Activated CD4-positive, alpha-beta memory T cell treated with anti-CD3 and anti-CD28 coated beads for 36 hours (primary cell): ENCODE results near the gene APP. TPM values are rescaled to one million over a fixed set of nuclear protein-coding genes. Genes with fewer than 3 reads are reported as not detected.

ENCODE experiments used
- CTCF ChIA-PET: fragments of 350-600 bp; sonication (Branson Sonifier 250); formaldehyde crosslinking; loops from one replicate; lab custom pipeline; 2021; ENCODE audit warnings: antibody characterized with exemption, inconsistent platforms; lab: Charles Lee
- POLR2A ChIA-PET: fragments of 350-600 bp; sonication (Branson Sonifier 250); formaldehyde crosslinking; loops from one replicate; lab custom pipeline; 2021; ENCODE audit warnings: antibody characterized with exemption; lab: Charles Lee
- DNase-seq: peaks from one replicate; pipeline ENCODE4 v3.0.0-alpha.2; 2020
- H3K27ac Mint-ChIP-seq: one replicate; pipeline ENCODE4 v1.8.0; 2021; ENCODE audit warnings: mixed read lengths
- H3K27me3 Mint-ChIP-seq: one replicate; pipeline ENCODE4 v1.8.0; 2021; ENCODE audit warnings: mixed read lengths
- H3K36me3 Mint-ChIP-seq: one replicate; pipeline ENCODE4 v1.8.0; 2021; ENCODE audit warnings: mixed read lengths
- H3K4me1 Mint-ChIP-seq: one replicate; pipeline ENCODE4 v1.8.0; 2021; ENCODE audit warnings: low read depth, mixed read lengths
- H3K4me3 Mint-ChIP-seq: one replicate; pipeline ENCODE4 v1.8.0; 2021; ENCODE audit warnings: mild to moderate bottlenecking, mixed read lengths
- H3K9me3 Mint-ChIP-seq: one replicate; pipeline ENCODE4 v1.8.0; 2021; ENCODE audit warnings: mixed read lengths
- intact Hi-C: fragments of 100-400 bp; cut with micrococcal nuclease; formaldehyde crosslinking; loops from one replicate; pipeline ENCODE4 v1.15.1; 2023
- total RNA-seq, 2 experiments: library from RNA; stranded (reverse); gene quantifications; one replicate each; pipeline ENCODE4 v1.2.3, GENCODE V29; 2021

Gene APP
- total RNA-seq, 2 experiments from 2014 or later: 46.3 to 47.1 TPM

DNA sequence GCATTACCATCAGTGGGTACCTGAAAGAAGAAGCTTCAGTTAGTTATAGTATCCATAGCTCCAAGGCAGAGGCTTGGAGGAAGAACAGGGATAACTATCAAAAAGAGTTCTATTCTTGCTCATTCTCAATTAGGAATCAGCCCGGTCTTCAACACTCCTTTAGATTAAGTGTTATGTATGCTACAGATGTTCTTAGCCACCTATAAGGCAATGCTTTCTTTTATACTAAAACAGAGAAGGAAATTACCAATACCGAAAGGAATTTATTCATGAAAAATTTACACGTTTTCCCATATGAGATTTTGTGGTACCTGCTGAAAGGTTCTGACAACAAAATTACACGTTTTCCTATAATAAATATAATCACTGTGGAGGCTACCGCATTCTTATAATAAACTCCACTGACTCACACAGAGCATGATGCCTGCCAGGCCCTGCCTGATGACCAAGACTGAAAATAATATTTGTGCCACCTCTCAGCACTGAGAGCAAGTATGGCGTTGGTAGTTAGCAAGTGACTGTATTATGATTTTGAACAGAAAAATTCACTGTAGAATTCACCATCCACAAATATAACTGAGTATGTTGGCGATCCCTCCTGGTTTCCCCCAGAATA is 58.3 kb downstream of the APP start:
- CTCF ChIA-PET: no interaction called here
- Mint-ChIP-seq H3K4me3 (no peak overlapping the region), H3K27me3 (no peaks in the 10 kb centered on the region), H3K36me3 (peaks cover 19% of the 10 kb centered on the region), H3K9me3 (no peaks in the 10 kb centered on the region), H3K27ac (no peak overlapping the region), H3K4me1 (peaks cover 17% of the 10 kb centered on the region)
- peak; percentile 25 for DNase-seq
- POLR2A ChIA-PET: no interaction called here
- intact Hi-C loops: no loop called here

DNA sequence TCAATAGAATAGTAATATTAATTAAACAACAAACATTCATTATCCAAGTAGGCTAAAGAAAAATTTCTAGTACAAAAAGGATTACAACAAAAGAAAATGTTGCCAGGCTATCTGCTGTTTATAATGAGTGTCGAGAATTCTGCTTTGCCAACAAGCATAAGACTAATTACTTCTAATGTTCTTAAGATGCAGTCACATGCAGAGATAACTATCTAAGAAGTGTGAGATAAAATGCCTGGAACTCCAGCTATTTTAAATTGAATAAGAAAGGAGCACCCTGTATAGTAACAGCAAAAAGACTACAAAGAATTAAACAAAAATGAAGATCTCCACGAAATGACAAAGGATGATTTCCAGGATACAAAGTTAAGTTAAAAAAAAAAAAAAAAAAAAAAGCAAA is 59.9 kb downstream of the APP start:
- Mint-ChIP-seq H3K27me3 (no peaks in the 10 kb centered on the region), H3K27ac (no peak overlapping the region), H3K36me3 (peaks cover 21% of the 10 kb centered on the region), H3K4me1 (peaks cover 13% of the 10 kb centered on the region), H3K9me3 (no peaks in the 10 kb centered on the region), H3K4me3 (no peak overlapping the region)
- ChIA-PET POLR2A (no interaction called here), CTCF (no interaction called here)
- no peak for DNase-seq
- intact Hi-C loops: no loop called here

DNA sequence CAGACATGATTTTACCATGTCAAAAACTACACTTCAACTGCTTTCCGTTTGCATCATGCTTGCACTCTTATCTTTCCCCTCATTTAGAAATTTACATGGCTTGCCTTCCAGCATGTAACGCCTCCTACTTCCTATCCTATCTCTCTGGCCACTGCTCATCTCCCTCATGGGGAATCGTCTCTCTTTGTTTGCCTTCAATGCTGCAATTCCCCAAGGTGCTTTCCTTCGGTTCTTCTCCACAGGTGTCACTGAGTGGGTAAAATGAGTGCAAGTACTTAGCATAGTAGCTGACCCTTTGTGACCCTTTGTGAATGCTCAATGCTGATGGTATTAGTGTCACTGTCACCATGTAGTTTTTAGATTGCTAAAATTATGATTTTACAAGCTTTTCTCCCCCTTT is 63.1 kb downstream of the APP start:
- POLR2A ChIA-PET: no interaction called here
- no peaks in the 10 kb centered on the region for H3K27me3 Mint-ChIP-seq
- peaks cover 7% of the 10 kb centered on the region for H3K4me1 Mint-ChIP-seq
- no peak overlapping the region for H3K27ac Mint-ChIP-seq
- no peak for DNase-seq
- CTCF ChIA-PET: interaction anchor here (0.7 kb wide), 1 partner anchor 9 kb away, joined by 3 read pairs; no protein-coding TSS in a partner anchor
- no peaks in the 10 kb centered on the region for H3K9me3 Mint-ChIP-seq
- H3K36me3 Mint-ChIP-seq: peaks cover 26% of the 10 kb centered on the region
- intact Hi-C loops: no loop called here
- H3K4me3 Mint-ChIP-seq: no peak overlapping the region

DNA sequence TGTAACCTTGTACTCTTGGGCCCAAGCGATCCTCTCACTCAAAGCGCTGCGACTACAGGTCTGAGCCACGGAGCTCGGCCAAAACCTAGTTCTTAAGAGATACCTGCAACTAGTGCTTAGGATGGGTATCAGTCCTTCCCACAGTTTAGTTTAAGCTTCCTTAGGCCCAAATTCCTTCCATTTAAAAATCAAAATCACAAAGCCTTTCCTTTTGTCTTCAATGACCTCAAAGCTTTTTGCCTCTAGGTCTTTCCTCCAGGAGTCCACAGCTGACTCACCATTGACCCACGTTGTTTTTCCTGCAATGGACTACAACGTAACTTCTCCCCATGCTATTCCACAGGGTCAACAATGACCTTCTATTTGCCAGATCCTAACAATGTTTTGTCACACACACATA is 64.0 kb downstream of the APP start:
- Mint-ChIP-seq H3K9me3 (no peaks in the 10 kb centered on the region), H3K36me3 (peaks cover 26% of the 10 kb centered on the region), H3K4me3 (no peak overlapping the region), H3K27ac (no peak overlapping the region), H3K27me3 (no peaks in the 10 kb centered on the region), H3K4me1 (no peaks in the 10 kb centered on the region)
- no peak for DNase-seq
- POLR2A ChIA-PET: no interaction called here
- CTCF ChIA-PET: interaction anchor here (0.8 kb wide), 1 partner anchor 23 kb away, joined by 3 read pairs; no protein-coding TSS in a partner anchor
- intact Hi-C loops: no loop called here

DNA sequence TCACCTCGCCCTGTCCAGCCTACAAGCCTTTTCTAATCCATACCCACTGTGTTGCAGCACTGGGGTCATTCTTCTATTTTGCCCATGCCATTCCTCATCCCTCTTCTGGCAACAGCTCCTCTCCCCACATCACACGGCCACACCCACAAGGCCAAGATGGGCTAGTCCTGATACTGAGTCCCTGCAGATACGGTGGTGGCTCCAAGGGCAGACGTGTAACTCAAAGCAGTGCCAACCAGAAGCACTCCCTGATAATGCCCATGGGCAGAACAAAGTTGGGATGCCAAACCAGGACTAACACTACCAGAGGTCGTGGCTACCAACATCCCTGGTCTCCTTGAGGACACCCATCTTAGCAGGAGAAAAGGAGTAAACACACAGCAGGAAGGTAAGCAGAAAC is 64.8 kb downstream of the APP start:
- Mint-ChIP-seq H3K36me3 (peaks cover 21% of the 10 kb centered on the region), H3K4me3 (no peak overlapping the region), H3K4me1 (no peaks in the 10 kb centered on the region), H3K9me3 (no peaks in the 10 kb centered on the region), H3K27me3 (no peaks in the 10 kb centered on the region), H3K27ac (no peak overlapping the region)
- no peak for DNase-seq
- ChIA-PET CTCF (no interaction called here), POLR2A (no interaction called here)
- intact Hi-C loops: no loop called here

DNA sequence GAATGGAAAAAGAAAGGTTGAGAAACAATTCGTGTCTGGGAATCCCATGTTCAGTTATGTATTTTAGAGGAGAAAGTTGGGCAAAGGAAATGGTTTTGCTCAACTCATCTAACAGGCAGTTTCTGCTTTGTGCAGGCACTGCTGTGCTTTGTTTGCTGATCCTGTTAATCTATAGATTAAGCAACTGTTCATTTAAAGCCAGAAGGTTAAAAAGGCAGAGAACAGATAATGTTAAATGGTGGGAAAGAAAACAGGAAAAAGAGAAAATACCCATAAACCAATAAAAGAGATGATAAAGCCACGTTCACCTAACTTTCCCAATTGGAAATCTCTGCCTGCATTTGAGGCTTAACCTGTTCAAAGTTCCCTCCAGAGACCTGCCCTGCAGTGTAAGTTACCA is 70.0 kb downstream of the APP start:
- Mint-ChIP-seq H3K4me3 (no peak overlapping the region), H3K4me1 (no peaks in the 10 kb centered on the region), H3K9me3 (no peaks in the 10 kb centered on the region), H3K36me3 (peaks cover 4% of the 10 kb centered on the region), H3K27me3 (no peaks in the 10 kb centered on the region), H3K27ac (no peak overlapping the region)
- CTCF ChIA-PET: no interaction called here
- DNase-seq: no peak
- POLR2A ChIA-PET: no interaction called here
- intact Hi-C loops: no loop called here

DNA sequence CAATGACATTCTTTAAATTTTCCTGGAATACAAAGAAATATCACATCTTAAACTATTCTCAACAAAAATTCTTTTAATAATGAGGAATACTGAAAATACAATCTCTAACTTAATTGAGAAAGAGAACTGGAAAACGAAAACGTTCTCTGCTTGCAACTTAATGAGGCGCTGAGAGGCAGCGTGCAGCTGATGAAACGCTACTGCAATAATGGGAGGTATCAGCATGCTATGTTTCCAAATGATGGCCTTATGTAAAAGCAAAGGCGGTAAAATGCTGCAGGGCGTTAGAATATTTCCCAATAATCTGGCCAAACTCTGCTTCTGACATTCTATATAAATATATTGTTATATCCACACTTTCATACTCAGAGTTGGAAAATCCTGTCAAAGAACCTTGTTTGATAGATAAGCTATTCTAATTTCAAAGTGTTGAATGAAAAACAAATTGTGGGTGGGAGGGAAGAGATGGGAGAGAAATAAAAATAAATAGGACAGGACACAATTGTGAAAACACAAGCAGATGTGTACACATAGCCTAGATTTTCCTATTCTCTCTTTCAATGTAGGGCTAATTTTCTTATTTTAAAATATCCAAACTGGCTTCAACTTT is 70.9 kb downstream of the APP start:
- Mint-ChIP-seq H3K9me3 (no peaks in the 10 kb centered on the region), H3K27ac (no peak overlapping the region), H3K36me3 (peaks cover 3% of the 10 kb centered on the region), H3K27me3 (no peaks in the 10 kb centered on the region), H3K4me1 (no peaks in the 10 kb centered on the region), H3K4me3 (no peak overlapping the region)
- intact Hi-C loops: no loop called here
- POLR2A ChIA-PET: no interaction called here
- DNase-seq: no peak
- CTCF ChIA-PET: no interaction called here

DNA sequence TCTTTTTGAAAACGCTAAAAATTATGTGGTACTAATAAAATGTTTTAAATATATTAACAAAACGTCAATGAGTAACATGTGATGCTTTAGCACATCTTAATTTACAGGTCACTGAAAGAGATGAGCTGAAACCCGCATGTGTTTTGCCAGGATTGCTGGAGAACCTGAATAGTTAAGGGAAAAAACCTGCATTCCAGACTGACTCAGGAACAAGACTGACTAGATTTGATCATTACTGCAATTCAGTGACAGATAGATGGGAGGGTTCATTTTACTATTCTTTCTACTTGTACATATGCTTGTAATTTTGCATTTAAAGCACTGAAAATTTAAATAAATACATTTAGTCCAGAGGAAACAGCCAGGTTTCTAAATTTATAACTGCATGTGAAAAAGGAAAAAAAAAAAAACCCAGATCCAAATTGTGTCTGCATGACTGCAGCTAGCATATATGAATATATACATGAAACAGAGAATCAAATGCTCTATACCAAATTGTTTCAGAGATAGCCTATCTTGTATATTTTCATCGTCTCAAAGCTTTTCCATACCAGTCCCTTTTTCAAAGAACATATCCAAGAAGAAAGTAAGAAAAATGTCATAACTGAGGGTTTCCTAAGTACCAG is 71.7 kb downstream of the APP start:
- Mint-ChIP-seq H3K4me1 (no peaks in the 10 kb centered on the region), H3K36me3 (no peaks in the 10 kb centered on the region), H3K27me3 (no peaks in the 10 kb centered on the region), H3K4me3 (no peak overlapping the region), H3K9me3 (no peaks in the 10 kb centered on the region), H3K27ac (no peak overlapping the region)
- CTCF ChIA-PET: no interaction called here
- no peak for DNase-seq
- intact Hi-C loops: no loop called here
- POLR2A ChIA-PET: no interaction called here

DNA sequence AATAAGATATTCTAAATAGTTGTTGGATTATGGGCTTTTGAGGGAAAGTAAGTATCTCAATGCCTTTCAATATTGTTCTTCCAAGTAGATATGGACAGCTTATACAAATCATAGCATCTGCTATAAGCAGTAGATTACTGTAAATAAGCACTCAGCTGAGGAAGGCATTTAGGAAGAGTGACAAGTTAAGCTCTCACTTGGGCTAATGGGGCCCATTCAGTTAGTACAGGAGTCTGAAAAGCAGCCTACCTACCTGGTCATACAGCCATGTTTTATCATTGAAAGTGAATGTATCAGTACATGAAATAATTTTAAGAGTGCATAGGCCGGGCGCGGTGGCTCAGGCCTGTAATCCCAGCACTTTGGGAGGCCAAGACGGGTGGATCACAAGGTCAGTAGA is 73.1 kb downstream of the APP start:
- Mint-ChIP-seq H3K27ac (no peak overlapping the region), H3K9me3 (no peaks in the 10 kb centered on the region), H3K36me3 (no peaks in the 10 kb centered on the region), H3K4me1 (no peaks in the 10 kb centered on the region), H3K27me3 (no peaks in the 10 kb centered on the region), H3K4me3 (no peak overlapping the region)
- ChIA-PET POLR2A (no interaction called here), CTCF (interaction anchor here (0.9 kb wide), 1 partner anchor 104 kb away, joined by 4 read pairs; no protein-coding TSS in a partner anchor)
- intact Hi-C loops: no loop called here
- no peak for DNase-seq

DNA sequence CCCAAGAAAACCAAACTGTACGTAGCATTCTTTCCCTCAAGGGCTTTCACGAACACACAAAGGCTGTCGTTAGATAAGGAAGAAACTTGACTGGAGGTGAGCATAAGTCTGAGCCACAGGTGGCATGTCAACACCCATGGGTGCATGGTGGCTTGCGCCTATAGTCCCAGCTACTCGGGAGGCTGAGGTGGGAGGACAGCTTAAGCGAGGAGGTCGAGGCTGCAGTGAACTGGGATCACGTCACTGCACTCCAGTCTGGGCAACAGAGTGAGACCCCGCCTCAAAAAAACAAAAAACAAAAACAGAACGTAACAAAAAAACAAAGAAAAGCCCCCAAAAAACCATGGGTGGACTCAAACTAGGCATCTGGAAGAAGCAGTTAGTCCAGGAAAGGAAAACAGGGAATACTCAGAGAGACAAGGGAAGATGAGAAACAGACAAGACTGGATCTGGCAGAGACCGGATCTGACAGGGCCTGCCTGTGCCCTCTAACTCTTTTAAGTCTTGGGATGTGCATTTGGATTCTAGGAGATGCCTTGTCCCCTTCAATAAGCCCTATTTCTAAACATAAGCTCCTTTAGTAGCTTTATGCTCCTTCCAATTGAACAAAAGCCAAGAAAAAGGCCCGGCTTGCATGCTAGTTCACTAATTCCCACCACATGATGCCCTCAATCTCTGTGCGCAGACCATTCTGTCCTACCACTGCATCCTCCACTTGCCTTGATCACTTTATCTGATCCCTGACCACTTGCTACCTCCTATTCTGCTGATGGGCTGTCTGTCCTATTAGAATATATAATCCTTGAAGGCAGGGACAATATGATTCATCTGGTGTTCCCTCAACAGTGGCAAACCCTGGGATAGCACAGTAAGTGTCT is 73.8 kb downstream of the APP start:
- DNase-seq: no peak
- Mint-ChIP-seq H3K27ac (no peak overlapping the region), H3K27me3 (no peaks in the 10 kb centered on the region), H3K36me3 (no peaks in the 10 kb centered on the region), H3K4me1 (no peaks in the 10 kb centered on the region), H3K9me3 (no peaks in the 10 kb centered on the region), H3K4me3 (no peak overlapping the region)
- intact Hi-C loops: no loop called here
- ChIA-PET POLR2A (no interaction called here), CTCF (interaction anchor here (0.9 kb wide), 1 partner anchor 103 kb away, joined by 4 read pairs; no protein-coding TSS in a partner anchor)

DNA sequence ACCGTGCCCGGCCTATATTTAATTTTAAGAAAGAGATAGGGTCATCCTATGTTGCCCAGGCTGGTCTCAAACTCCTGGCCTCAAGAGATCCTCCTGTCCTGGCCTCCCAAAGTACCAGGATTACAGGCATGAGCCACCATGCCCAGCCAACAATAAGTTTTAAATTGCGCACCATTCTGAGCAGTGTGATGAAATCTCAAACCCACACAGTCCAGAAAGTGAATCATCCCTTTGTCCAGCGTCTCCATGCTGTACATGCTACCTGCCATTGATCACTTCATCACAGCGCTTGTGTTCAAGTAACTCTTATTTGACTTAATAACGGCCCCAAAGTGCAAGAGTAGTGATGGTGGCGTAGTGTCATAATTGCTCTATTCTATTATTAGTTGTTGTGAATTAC is 75.4 kb downstream of the APP start:
- intact Hi-C loops: no loop called here
- no peak for DNase-seq
- no peaks in the 10 kb centered on the region for H3K4me1 Mint-ChIP-seq
- H3K4me3 Mint-ChIP-seq: no peak overlapping the region
- ChIA-PET CTCF (no interaction called here), POLR2A (no interaction called here)
- no peaks in the 10 kb centered on the region for H3K27me3 Mint-ChIP-seq
- no peak overlapping the region for H3K27ac Mint-ChIP-seq
- H3K9me3 Mint-ChIP-seq: no peaks in the 10 kb centered on the region
- peaks cover 2% of the 10 kb centered on the region for H3K36me3 Mint-ChIP-seq

DNA sequence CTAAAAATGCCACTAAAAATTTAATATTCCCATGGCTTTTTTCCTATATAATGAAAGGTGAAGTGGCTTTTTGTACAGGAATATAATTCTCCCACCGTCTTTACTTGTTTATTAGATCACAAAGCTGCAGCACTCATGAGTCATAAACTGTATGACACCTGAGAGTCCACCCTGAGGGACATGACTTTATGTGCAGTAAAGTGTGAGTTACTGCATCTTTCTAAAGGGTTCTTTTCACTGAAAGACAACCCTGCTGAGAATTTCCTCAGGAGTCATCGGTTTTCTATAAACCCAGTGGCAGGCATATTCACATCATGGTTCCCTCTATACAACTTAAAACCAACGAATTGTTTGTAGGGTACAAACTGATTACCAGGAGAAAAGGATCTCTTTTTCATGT is 77.4 kb downstream of the APP start:
- H3K4me3 Mint-ChIP-seq: no peak overlapping the region
- H3K27me3 Mint-ChIP-seq: no peaks in the 10 kb centered on the region
- intact Hi-C loops: no loop called here
- H3K9me3 Mint-ChIP-seq: no peaks in the 10 kb centered on the region
- H3K4me1 Mint-ChIP-seq: no peaks in the 10 kb centered on the region
- ChIA-PET POLR2A (no interaction called here), CTCF (no interaction called here)
- no peak for DNase-seq
- no peak overlapping the region for H3K27ac Mint-ChIP-seq
- peaks cover 11% of the 10 kb centered on the region for H3K36me3 Mint-ChIP-seq
